Stimulated activated CD4-positive, alpha-beta T cell treated with anti-CD3 and anti-CD28 coated beads, Interleukin-1b, Interleukin-23, amount 100 ng/mL, for 4 hours (primary cell): ENCODE results near the gene VWF.

Experiments used
- DNase-seq, 2 donors: peaks; one replicate each; pipeline ENCODE4 v3.0.0-alpha.2; 2020; ENCODE audit warnings: low read depth in 2 of 2

Gene VWF

GRCh38 chr12:5912437-5913334 is 211.8 kb downstream of the VWF start:
- DNase-seq: no peak

- no peak for DNase-seq
These were observed 212.5 kb downstream of the VWF start for GRCh38 chr12:5912011-5912410.

- no peak for DNase-seq
These were observed 213.5 kb downstream of the VWF start for GRCh38 chr12:5910790-5911548.

GRCh38 chr12:5909560-5909959 is 214.9 kb downstream of the VWF start:
- no peak for DNase-seq

GRCh38 chr12:5908251-5908650 is 216.2 kb downstream of the VWF start:
- no peak for DNase-seq

GRCh38 chr12:5907807-5908206 is 216.7 kb downstream of the VWF start:
- no peak for DNase-seq

GRCh38 chr12:5905757-5906156 is 218.7 kb downstream of the VWF start:
- no peak for DNase-seq

GRCh38 chr12:5904969-5905368 is 219.5 kb downstream of the VWF start:
- no peak for DNase-seq

GRCh38 chr12:5904441-5904840 is 220.0 kb downstream of the VWF start:
- no peak for DNase-seq

GRCh38 chr12:5902736-5903135 is 221.7 kb downstream of the VWF start:
- no peak for DNase-seq

- no peak for DNase-seq
These were observed 223.1 kb downstream of the VWF start for GRCh38 chr12:5901416-5901815.

GRCh38 chr12:5900533-5901205 is 223.8 kb downstream of the VWF start:
- no peak for DNase-seq

GRCh38 chr12:5900076-5900475 is 224.4 kb downstream of the VWF start:
- no peak for DNase-seq

GRCh38 chr12:5899675-5900074 is 224.8 kb downstream of the VWF start:
- DNase-seq: no peak

GRCh38 chr12:5898874-5899273 is 225.6 kb downstream of the VWF start:
- no peak for DNase-seq
